GM10266 (cell line): ENCODE data around the gene TMEM132A.

Experiments used
- DNase-seq: peaks from one replicate; pipeline ENCODE4 v3.0.0; 2012; ENCODE audit errors: extremely low spot score
- CTCF ChIP-seq: IDR thresholded peaks from 2 replicates; pipeline ENCODE4 v1.5.1; 2012; ENCODE audit warnings: mild to moderate bottlenecking, low read depth; ENCODE audit not compliant: control insufficient read depth, insufficient read depth; ENCODE audit errors: missing control alignments

The TMEM132A gene

GRCh38 chr11:60918939-60919265 is 5.4 kb upstream of the TMEM132A start:
- no peak for DNase-seq
- TF ChIP-seq CTCF, result no peak

GRCh38 chr11:60919320-60919719 is 4.9 kb upstream of the TMEM132A start:
- DNase-seq, result no peak
- TF ChIP-seq CTCF, result no peak

GRCh38 chr11:60919956-60920355 is 4.3 kb upstream of the TMEM132A start:
- no peak for TF ChIP-seq CTCF
- DNase-seq, result no peak

GRCh38 chr11:60921259-60921658 is 3.0 kb upstream of the TMEM132A start:
- no peak for DNase-seq
- TF ChIP-seq CTCF, result no peak

- no peak for DNase-seq
- TF ChIP-seq CTCF, result no peak
Measured at GRCh38 chr11:60921777-60922335, 2.4 kb upstream of the TMEM132A start.

- TF ChIP-seq CTCF, result no peak
- DNase-seq, result no peak
Measured at GRCh38 chr11:60922906-60923305, 1.4 kb upstream of the TMEM132A start.

- TF ChIP-seq CTCF, result no peak
Measured at GRCh38 chr11:60923326-60923725, 934 bp upstream of the TMEM132A start.

More at GRCh38 chr11:60923326-60923725, 934 bp upstream of the TMEM132A start:
- no peak for DNase-seq
